ENCODE results near the gene CACFD1. TPM values are rescaled to one million over a fixed set of nuclear protein-coding genes. Genes with fewer than 3 reads are reported as not detected.

CACFD1 gene
- total and polyA plus RNA-seq, 7 donors: 2.8 to 9.4 (median 7.1) TPM

DNA sequence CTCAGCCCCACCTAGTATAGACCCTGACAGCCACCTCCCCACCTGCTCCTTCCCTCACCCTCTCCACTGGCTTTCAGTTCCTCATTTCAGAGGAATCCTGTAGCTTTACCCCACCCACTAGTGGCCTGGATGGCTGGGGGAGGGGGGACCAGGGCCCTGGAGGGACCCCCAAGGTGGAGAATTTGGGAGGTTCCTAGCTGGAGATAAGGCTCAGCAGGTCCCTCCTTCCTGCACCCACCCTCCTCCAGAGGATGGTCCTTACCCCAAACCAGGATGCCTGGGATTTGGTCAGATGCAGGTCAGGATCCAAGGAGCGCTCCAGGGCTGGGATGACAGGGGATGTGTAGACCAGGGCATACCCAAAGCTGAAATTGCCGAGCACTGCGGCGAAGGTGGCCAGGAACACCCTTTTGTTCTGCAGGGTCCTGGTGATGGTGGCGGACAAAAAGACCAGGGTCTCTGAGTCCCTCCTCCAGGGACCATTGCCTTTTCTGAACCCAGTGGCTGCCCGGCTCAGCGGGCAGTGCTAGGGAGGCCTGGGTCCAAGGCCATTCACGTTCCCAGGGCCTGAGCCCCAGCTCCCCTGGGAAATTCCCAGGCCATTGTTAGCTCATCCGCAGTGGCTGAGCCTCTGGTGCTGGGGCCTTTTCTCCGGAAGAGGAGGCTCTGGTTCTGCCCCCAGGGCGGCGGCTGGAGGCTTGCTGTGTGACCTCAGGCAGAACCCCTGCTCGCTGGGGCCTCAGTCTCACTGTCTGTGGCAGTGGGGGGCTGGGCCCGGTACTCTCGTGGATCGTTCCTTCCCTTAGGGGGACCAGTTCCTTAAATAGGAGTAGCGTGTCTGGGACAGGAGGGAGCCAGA, 18.4 kb downstream of the CACFD1 start:
- no peaks in the 10 kb centered on the region for H3K27me3 ChIP-seq (ENCODE audit: insufficient read depth in 3 of 3, low read length in 2 of 3)
- DNase-seq (peak in 1 of 2 donors; percentile 58), ATAC-seq (peak in 3 of 4 donors; percentile 17 to 29 (median 23))
- 34 to 40% (median 35%) methylated on average over 17 of the region's 17 CpGs for WGBS, 3 donors
- TF ChIP-seq CTCF (IDR thresholded peaks at IDR 0.05): no peak
- intact Hi-C loops (cut with DNase I): loop anchor here (5.0 kb wide), 3 partner anchors 61 to 146 kb away; partner anchors contain the start of genes MED22 (in 1 of the 2), REXO4 (in 1 of the 2) and RPL7A (in 1 of the 2)
- peak overlapping the region; percentile 75 for H3K4me3 ChIP-seq
- peaks cover 0 to 15% of the 10 kb centered on the region in 2 donors for H3K36me3 ChIP-seq (ENCODE audit: insufficient read depth in 1 of 2, low read depth in 1 of 2)
- peak overlapping the region; percentile 60 for H3K27ac ChIP-seq
- H3K9me3 ChIP-seq: no peaks in the 10 kb centered on the region
- peaks cover 6% of the 10 kb centered on the region for H3K4me1 ChIP-seq

GRCh38 chr9:133478851-133479711, 19.3 kb downstream of the CACFD1 start, which contains the start of gene SLC2A6:
TSS of gene SLC2A6 (minus strand) at chr9:133479099. CDS start at chr9:133479059, 40 bp downstream.
- 0 to 1% (median 1%) methylated on average over 62 to 84 of the region's 84 CpGs for WGBS, 3 donors
- Histone ChIP-seq H3K27me3 (ENCODE audit: insufficient read depth in 3 of 3, low read length in 2 of 3) (no peaks in the 10 kb centered on the region), H3K4me1 (peaks cover 6% of the 10 kb centered on the region), H3K9me3 (no peaks in the 10 kb centered on the region), H3K36me3 (ENCODE audit: insufficient read depth in 1 of 2, low read depth in 1 of 2) (peaks cover 0 to 15% of the 10 kb centered on the region in 2 donors), H3K4me3 (peak within 1 kb of the TSS; percentile 75), H3K27ac (peak within 1 kb of the TSS; percentile 60)
- intact Hi-C loops (cut with DNase I): loop anchor here (5.0 kb wide), 3 partner anchors 62 to 147 kb away; partner anchors contain the start of genes MED22 (in 1 of the 2), REXO4 (in 1 of the 2) and RPL7A (in 1 of the 2)
- DNase-seq: peak; percentile 89 to 91
- TF ChIP-seq CTCF (IDR thresholded peaks at IDR 0.05): no peak
- ATAC-seq: peak; percentile 97 to 100 (median 98)

DNA sequence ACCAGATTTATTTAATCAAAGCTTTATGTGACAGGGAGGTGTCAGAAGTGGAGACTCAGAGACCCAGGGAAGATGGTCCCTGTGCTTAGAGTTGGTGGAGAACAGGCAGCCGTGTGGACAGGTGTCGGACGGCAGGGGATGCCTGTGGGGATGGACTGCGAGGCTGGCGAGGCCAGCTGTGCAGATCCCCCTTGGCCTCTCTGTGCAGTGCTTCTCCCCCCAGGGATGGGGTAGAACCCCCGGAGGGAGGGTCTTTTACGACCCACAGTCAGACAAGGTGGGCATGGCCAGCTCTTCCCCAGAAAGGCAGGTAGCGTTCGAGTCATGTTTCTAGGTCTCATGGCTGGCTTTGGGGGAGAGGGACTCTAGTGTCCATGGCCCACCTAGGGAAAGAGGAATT, 23.8 kb downstream of the CACFD1 start:
- H3K4me1 ChIP-seq: peaks cover 2% of the 10 kb centered on the region
- TF ChIP-seq CTCF (IDR thresholded peaks at IDR 0.05): no peak
- H3K27me3 ChIP-seq (ENCODE audit: insufficient read depth in 3 of 3, low read length in 2 of 3): peaks cover 0 to 7% (median 0%) of the 10 kb centered on the region in 3 donors
- no peak for ATAC-seq
- H3K27ac ChIP-seq: no peak overlapping the region
- DNase-seq: peak in 1 of 2 donors; percentile 28
- no peaks in the 10 kb centered on the region for H3K36me3 ChIP-seq (ENCODE audit: insufficient read depth in 1 of 2, low read depth in 1 of 2)
- 71 to 85% (median 82%) methylated on average over 9 of the region's 9 CpGs for WGBS, 3 donors
- H3K9me3 ChIP-seq: no peaks in the 10 kb centered on the region
- H3K4me3 ChIP-seq: no peak overlapping the region
- intact Hi-C loops (cut with DNase I): loop anchor here in 1 of 2 donors (2.0 kb wide), 1 partner anchor 303 kb away; no protein-coding TSS in a partner anchor

DNA sequence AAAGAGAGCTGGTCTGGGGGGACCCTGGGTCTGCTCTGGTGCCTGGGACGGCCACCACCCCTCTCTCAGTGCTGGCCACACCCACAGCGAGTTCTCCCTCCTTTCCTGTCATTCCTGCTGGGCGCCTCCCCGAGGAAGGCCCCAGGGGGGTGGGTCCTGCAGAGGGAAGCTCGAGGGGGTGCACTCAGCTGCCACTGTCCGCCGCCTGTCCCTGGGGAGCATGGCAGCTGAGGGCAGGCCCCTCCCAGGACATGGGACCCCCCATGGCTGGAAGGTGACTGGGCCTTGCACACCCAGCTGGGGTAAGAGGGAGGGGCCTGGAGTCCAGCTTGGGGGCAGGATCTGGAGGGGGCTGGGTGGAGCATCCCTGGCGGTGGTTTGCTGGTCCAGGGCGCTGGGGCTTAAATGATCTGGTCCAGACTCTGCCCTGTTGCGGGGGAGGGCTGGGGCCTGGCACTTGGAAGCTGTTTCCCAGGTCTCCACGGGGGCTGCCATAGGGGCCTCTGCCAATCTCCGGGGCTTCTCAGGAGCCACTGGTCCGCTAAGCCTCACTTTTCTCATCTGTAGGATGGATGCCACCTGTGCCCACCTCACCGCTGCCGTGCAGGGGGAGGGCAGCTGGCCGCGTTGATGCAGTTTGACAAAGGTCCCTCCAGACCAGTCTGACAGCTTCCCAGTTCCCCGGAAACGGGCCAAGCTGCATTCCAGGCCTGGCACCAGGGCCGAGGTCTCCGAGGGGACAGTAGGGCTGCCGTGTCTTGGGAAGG, 25.1 kb downstream of the CACFD1 start:
- WGBS, 3 donors: 58 to 62% (median 62%) methylated on average over 22 of the region's 22 CpGs
- TF ChIP-seq CTCF (IDR thresholded peaks at IDR 0.05): no peak
- peak in 1 of 2 donors; percentile 42 for DNase-seq

More for the DNA sequence above, 25.1 kb downstream of the CACFD1 start:
- ATAC-seq: no peak
- Histone ChIP-seq H3K27ac (no peak overlapping the region), H3K4me1 (no peaks in the 10 kb centered on the region), H3K9me3 (no peaks in the 10 kb centered on the region), H3K4me3 (no peak overlapping the region), H3K27me3 (ENCODE audit: insufficient read depth in 3 of 3, low read length in 2 of 3) (peaks cover 0 to 7% (median 0%) of the 10 kb centered on the region in 3 donors), H3K36me3 (ENCODE audit: insufficient read depth in 1 of 2, low read depth in 1 of 2) (no peaks in the 10 kb centered on the region)
- intact Hi-C loops (cut with DNase I): loop anchor here (2.0 to 5.0 kb wide), 4 partner anchors 78 to 304 kb away; partner anchors contain the start of genes SURF1 (in 1 of the 2) and SURF2 (in 1 of the 2)

All from psoas muscle (tissue), 8 donors.